Esophagus muscularis mucosa (tissue), 4 donors: ENCODE measurements around the gene MACROD2.

Experiments used
- EP300 ChIP-seq: sonication (generic); formaldehyde crosslinking; IDR thresholded peaks from one replicate; pipeline ENCODE4 v1.6.1; 2017; ENCODE audit warnings: antibody characterized with exemption
- POLR2A ChIP-seq: fragments of 450-650 bp; IDR thresholded peaks from one replicate; pipeline ENCODE4 v1.6.1; 2017; ENCODE audit warnings: antibody characterized with exemption, moderate library complexity, mild to moderate bottlenecking, low read depth
- TF ChIP-seq, protein P1 (sequence below), 3 experiments: fragments of 200-600 bp in 2 of 3; fragments of 450-650 bp in 1 of 3; sonication (generic) in 2 of 3; IDR thresholded peaks; one replicate each; pipeline ENCODE4 v1.5.1; 2017 to 2019; ENCODE audit warnings: antibody characterized with exemption in 3 of 3, mild to moderate bottlenecking in 2 of 3, moderate library complexity in 1 of 3

GRCh38 chr20:14883324-14883723, 888.0 kb downstream of the MACROD2 start:
- TF ChIP-seq, protein P1, sequence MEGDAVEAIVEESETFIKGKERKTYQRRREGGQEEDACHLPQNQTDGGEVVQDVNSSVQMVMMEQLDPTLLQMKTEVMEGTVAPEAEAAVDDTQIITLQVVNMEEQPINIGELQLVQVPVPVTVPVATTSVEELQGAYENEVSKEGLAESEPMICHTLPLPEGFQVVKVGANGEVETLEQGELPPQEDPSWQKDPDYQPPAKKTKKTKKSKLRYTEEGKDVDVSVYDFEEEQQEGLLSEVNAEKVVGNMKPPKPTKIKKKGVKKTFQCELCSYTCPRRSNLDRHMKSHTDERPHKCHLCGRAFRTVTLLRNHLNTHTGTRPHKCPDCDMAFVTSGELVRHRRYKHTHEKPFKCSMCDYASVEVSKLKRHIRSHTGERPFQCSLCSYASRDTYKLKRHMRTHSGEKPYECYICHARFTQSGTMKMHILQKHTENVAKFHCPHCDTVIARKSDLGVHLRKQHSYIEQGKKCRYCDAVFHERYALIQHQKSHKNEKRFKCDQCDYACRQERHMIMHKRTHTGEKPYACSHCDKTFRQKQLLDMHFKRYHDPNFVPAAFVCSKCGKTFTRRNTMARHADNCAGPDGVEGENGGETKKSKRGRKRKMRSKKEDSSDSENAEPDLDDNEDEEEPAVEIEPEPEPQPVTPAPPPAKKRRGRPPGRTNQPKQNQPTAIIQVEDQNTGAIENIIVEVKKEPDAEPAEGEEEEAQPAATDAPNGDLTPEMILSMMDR (IDR thresholded peaks at IDR 0.05): no peak
- no peak for TF ChIP-seq POLR2A
- TF ChIP-seq EP300: no peak
